HG03460 (cell line): Measurements from ENCODE around the gene LIPM.
A peak's percentile ranks its signal among the peaks of the same experiment; 100 is the strongest.

Experiments used
- ATAC-seq: cut with Tn5 transposase; IDR thresholded peaks from one replicate; pipeline ENCODE4 v1.9.1; 2021; ENCODE audit not compliant: unreplicated experiment

Gene LIPM

GRCh38 chr10:88800152-88801125, 2.1 kb upstream of the LIPM start:
- no peak for ATAC-seq

DNA sequence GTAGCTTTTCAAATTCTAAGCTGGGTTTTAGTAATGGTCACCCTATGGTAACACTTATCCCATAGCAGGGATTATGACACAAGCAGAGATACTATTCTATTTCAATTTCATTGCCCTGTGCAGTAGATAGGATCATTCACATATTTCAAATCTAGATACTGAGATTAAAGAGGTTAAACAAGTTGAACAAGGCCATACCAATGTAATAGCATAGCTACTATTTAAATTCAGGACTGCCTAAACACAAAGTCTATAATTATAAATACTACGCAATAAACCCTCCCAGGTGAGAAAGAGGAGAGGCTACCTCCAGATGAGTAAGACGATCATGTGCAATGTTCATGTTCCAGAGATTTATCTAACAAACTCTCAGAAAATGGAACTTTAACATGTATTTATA, 1.1 kb downstream of the LIPM start:
- no peak for ATAC-seq

DNA sequence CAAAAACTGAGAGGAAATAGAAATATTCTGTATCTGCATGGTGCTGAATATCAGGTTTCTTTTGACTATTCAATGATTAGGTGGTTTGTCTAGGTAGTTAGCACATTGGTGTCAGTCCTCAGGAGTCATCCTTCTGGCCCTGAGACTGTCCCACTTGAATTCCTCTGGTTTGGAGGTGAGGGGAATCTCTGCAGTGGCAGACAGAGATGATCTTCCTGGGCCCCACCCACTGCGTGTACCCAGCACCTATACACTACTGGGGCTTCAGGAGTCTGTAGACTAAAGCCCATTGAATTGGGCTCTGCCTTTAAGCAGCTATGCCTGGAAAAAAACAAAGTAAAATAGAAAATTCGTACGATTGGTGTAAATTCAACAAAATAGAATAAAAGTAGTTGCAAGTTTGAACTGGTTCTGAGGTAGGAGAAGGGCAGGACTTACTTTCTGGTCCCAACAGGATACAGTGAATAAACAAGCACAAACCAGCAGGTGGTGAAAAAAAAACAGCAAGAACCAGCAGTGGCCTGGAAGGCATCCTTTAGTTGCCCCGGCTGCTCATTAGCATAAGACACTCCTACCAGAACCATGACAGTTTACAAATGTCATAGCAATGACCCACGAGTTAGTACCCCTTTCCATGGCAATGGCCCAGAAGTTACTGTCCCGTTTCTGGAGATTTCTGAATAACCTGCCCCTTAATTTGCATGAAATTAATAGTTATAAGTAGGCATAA, 1.7 kb downstream of the LIPM start:
- no peak for ATAC-seq

DNA sequence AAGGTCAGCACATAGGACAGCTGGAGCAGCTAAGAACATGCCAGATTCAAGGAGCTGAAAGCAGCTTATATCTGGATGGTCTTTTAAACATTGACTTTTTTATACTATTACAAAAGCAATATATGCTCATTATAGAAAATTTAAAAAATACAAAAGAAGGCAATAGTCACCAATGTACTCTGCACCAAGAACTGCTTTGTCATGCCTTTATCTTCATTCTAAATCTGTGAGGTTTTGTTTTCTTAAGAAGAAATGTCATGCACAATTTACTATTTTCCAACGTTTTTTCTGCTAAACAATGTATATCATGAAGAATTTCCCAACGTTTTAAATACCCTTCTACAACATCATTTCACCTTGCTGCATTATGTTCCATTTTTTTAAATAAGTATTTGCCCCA, 2.8 kb downstream of the LIPM start:
- no peak for ATAC-seq

GRCh38 chr10:88805924-88806323, 3.4 kb downstream of the LIPM start:
- no peak for ATAC-seq

GRCh38 chr10:88809621-88810020, 7.1 kb downstream of the LIPM start:
- ATAC-seq: no peak

GRCh38 chr10:88810196-88810961, 7.8 kb downstream of the LIPM start:
- ATAC-seq: no peak

- no peak for ATAC-seq
Measured at GRCh38 chr10:88813200-88813599, 10.7 kb downstream of the LIPM start.

GRCh38 chr10:88819290-88819689, 16.8 kb downstream of the LIPM start:
- ATAC-seq: no peak

- no peak for ATAC-seq
Measured at GRCh38 chr10:88820748-88821401, 18.3 kb downstream of the LIPM start.

DNA sequence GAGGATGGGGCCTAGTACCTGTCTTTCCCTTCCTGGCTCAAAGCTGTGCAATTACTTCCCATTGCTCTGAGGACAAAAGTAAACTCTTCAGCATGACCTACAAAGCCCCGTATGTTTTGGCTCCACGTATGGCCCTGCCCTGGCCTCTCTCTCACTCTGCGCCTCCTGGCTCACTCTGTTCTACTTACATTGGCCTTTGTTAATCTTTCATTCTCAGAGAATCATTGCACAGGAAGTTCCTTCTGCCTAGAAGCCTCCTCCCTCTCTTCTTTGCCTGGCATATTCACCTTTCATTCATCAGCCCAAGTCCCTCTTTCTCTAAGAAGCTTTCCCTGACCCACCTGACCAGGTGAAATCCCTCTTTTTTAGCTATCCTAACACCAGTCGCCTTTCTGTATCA, 23.9 kb downstream of the LIPM start:
- no peak for ATAC-seq

DNA sequence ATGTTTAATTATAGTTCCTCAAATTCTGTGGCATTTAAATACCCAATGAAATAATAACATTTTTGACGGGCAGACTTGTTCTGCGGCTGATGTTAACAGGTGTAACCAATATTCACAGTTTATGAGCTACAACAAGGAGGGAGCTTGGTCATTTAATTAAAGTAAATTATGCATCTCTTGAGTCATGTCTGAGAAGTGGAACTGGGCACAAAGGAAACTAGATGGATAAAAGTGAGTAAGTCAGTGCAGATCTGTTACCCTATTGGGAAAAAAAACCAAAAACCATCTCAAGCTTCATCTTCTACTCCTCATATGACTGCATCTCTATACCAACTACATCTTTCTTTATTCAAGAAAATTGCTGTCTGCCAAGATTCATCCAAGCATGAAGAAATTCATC, 25.1 kb downstream of the LIPM start:
- no peak for ATAC-seq

DNA sequence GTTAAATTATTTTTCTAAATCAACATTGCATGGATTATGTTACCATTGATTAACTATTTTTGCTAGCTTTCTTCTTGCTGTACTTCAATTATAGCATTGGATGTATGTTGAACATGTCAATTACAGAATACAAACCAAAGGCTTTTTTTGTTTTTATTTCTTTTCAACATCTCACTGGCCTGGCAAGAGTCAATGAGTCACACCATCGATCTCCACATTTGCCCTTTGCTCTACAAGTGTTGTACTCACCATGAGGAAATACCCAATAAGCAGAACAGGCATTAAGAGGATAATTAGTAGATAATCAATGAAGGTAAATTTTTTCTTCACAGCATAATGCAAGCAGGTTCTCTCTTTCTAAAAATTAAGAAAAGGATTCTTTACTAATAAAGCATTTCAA, 25.8 kb downstream of the LIPM start:
- ATAC-seq: no peak

DNA sequence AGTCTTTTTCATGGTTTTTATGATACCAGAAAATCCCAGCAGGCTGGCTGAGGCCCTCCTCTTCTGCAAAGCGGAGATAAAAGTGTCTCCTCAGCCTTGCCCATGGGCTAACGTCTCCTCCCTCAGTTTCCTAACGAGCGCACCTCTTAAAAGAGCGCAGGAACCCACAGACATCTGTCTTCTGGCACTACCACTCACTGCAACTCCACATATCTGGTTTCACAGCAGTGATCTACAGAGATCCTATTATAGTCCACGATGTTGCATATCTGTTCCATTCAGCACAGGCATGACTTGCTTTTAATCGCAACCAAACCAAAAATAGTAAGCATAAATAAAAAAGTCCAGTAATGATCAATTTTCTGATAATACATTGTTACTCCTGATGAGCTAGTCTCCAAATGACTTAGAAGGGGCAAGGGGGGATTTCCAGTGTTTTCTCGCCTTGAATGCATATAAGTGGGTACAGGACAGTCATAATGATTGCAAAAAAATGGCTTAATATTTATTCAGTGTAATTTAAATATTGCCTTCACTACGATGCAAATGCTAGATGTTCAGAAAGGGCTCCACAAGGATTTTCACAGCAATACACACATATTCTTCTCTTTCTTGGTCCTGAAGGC, 28.2 kb downstream of the LIPM start:
- no peak for ATAC-seq

DNA sequence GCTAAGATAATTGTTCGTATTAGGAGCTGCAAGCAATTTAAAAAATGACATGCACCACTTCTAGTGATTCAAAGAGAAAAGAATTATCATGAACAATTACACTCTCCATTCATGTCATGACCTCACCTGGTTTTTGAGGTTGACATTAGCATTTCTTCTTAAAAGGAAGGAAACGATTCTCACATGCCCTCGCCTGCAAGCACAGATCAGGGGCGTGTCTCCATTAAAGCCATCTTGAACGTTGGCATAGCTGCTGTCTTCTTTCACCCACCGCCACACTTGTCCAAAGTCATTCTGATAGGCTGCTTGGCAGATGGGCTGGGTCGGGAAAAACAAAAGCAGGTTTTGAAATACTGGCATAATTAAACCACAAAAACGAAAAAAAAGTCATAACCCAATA, 29.2 kb downstream of the LIPM start:
- no peak for ATAC-seq

GRCh38 chr10:88832376-88832775, 29.8 kb downstream of the LIPM start:
- no peak for ATAC-seq

DNA sequence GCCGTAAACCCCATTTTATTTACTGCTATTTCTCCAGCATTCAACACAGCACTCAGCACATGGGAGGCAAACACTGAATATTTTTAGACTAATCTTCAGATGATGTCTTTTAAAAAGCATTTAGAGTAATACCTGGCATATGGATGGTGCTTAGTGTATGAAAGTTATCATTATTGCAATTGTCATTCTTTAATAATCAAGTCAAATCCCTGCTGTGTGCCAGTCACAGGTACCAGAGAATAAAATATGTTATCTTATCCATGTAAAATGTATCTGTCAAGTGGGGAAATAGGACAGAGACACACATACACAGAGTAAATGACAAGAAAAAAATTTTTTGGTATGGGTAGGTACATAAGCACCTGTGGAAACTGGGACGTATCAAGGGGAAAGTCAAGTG, 30.6 kb downstream of the LIPM start:
- no peak for ATAC-seq

DNA sequence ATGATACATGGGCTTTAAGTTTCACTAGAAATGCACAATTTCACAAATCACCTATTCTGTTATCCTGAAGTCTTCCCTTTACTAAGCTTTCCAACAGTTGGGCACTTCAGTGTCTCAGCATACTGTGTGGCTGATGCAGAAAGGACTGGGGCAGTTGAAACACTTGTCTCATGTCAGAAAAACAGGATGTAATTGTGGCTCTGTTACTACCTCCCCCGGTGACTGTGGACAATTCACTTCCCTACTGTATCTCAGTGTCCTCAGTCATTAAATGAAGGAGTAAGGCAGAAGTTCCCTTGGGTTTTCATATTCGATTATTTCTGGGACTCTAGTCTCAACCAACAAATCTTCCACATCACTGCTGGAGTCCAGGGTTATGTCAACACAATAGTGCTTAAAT, 31.2 kb downstream of the LIPM start:
- no peak for ATAC-seq

- peak; percentile 85 for ATAC-seq
Measured at GRCh38 chr10:88835096-88835909, 32.8 kb downstream of the LIPM start.

- no peak for ATAC-seq
Measured at GRCh38 chr10:88835910-88836221, 33.3 kb downstream of the LIPM start.
